GM21526 (cell line): ENCODE measurements around the gene FNIP2.
"Not testable (repeated sequence)": the region's sequence is repeated elsewhere in the genome, so short reads cannot be mapped to it uniquely, and the experiment has no call there.

ENCODE experiments used
- ATAC-seq: cut with Tn5 transposase; IDR thresholded peaks from one replicate; pipeline ENCODE4 v1.9.1; 2021; ENCODE audit warnings: moderate library complexity; ENCODE audit not compliant: unreplicated experiment, low FRiP score

The FNIP2 gene

DNA sequence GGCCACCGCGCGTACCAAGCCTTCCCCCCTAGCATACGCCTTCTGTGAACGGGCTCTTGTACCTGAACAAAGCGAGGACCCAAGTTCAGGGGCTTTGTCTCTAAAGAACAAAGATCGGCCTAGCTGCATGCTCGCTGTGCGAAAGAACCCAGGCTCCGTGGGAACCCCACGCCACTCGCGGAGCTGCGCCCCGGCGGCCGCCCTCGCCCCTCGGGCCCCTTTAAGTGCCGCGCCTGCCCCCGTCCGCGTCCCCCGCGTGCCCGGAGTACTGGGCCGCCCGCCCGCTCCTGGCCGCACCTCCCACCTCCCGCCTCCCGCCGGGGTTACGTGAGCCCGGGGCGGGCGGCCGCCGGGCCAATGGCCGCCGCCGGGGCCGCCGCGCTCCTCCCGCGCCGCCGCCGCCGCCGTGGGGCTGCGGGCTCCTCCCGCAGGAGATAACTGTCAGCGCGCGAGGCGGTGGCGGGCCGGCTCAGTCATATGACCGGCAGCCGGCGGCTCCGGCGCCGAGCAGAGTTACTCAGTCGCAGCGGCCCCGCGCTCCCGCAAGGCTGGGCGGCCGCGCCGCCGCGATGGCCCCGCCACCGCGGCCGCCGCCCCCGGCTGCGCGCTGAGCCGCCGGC, at the start of gene FNIP2:
Gene FNIP2, plus strand, starts transcription at position 472 of the 620 bp plus-strand sequence. CDS start 187 bp downstream, outside the sequence.
- peak; percentile 76 for ATAC-seq

GRCh38 chr4:158721680-158722079, 47.1 kb upstream of the FNIP2 start:
- no peak for ATAC-seq

DNA sequence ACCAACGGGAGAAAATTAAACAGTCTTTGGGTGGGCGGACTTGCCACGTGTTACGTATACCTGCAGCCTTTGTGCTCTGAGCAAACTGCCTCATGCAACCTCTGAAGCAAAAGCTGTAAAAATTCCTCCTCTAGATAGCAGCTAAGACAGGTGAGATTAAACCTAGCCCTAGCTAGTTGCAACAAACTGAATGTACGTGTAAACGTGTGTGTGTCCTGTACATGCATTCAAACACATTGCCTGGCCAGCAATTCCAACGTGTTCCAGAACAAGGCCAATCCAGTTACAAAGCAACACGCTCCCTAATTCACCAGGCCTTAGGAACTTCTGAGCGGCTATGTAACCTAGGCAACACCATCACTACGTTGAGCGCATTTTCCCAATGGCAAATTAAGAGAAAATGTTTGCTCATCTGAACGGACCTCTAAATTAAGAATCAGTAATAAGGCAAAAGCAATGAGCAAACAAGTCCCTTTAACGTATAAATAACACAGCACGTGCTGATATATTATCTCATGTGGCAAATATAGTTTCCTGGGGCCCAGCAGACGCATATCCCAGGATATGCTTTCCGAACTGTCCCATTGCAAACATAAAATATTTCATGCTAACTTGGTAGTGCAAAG, 46.4 kb upstream of the FNIP2 start:
- peak; percentile 28 for ATAC-seq

GRCh38 chr4:158722917-158723793, 45.7 kb upstream of the FNIP2 start, which contains the start of gene PPID:
Gene PPID, minus strand, starts transcription at chr4:158723396. Its CDS starts 108 bp downstream, at chr4:158723288.
- peak; percentile 97 for ATAC-seq

DNA sequence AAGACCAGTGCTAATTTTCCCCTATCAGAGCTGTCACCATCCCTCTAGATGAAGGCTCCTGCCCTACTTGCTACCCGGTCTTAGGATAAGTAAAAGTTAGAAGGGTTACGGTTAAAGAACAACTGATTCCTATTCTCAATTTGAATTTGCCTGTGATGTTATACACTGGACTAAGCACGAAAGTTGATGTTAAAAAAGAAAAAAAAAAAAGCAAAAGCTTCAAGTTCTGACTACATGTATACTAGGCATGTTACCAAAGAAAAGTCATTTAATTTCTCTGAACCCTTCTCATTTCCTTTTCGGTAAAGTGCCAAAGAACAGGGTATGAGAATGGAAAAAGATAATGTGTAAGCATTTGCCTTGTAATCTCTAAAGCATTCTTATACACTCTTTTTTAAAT, 44.2 kb upstream of the FNIP2 start:
- ATAC-seq, result no peak

- ATAC-seq, result no peak
Observed at GRCh38 chr4:158726633-158727032, 42.2 kb upstream of the FNIP2 start.

DNA sequence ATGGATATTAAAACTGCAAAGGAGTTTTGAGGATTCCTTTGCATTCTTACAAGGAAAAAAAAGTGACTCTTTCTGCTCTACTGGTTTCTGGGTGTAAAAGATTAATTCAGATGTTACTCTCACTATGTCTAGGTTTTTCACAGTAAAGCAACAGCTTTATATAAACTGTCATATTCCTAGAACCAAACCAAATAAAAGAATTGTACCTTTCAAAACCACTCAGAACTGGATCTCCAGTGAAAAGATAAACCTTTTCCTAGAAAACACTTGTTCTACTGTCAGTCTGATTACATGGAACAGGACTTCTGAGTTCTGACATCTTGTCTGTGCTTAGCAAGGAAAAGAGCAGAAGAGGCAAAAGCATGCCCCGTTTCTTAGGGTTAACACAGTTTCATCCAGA, 40.6 kb upstream of the FNIP2 start:
- ATAC-seq, result no peak

GRCh38 chr4:158729716-158730559, 38.9 kb upstream of the FNIP2 start:
- no peak for ATAC-seq

- ATAC-seq, result no peak
Observed at GRCh38 chr4:158738866-158739265, 30.0 kb upstream of the FNIP2 start.

DNA sequence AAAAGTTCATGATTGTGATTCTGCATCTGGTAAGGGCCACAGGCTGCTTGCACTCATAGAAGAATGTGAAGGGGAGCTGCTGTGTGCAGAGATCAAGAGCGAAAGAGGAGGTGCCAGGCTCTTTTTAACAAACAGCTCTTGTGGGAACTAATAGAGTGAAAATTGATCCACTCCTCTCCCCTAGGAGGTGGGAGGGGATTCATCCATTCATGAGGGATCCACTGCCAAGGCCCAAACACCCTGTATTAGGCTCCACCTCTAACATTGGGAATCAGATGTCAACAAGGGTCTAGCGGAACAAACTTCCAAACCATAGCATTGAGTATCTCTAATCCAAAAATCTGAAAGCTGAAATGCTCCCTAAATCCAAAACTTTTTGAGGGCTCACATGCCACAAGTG, 29.2 kb upstream of the FNIP2 start:
- ATAC-seq, result no peak

GRCh38 chr4:158741326-158742021, 27.4 kb upstream of the FNIP2 start:
- ATAC-seq, result no peak

DNA sequence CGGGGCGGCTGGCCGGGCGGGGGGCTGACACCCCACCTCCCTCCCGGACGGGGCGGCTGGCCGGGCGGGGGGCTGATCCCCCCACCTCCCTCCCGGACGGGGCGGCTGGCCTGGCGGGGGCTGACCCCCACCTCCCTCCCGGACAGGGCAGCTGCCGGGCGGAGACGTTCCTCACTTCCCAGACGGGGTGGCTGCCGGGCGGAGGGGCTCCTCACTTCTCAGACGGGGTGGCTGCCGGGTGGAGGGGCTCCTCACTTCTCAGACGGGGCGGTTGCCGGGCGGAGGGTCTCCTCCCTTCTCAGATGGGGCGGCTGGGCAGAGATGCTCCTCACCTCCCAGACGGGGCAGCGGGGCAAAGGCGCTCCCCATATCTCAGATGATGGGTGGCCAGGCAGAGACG, 22.3 kb upstream of the FNIP2 start:
- ATAC-seq, result not testable (repeated sequence)

DNA sequence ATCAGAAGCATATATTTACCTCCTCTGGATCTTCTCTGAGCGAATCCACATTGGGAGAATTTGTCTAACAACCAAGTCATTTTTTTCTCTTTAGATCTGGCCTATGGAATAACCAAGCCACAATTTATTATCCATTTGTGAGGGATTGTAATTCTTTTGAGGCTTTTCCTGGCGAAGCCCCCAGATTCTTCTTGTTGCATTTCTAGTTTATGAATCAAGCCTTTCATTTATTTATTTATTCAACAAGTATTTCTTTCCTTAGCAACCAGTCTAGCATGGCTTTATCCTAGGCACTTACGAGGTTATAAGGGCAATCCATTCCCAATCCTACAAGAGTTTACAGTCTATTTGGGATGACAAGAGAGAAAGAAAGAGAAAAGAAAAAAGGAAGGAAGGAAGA, 18.4 kb upstream of the FNIP2 start:
- ATAC-seq, result no peak

- no peak for ATAC-seq
Observed at GRCh38 chr4:158754385-158755180, 14.2 kb upstream of the FNIP2 start.

GRCh38 chr4:158755819-158756218, 13.0 kb upstream of the FNIP2 start:
- not testable (repeated sequence) for ATAC-seq

- ATAC-seq, result no peak
Observed at GRCh38 chr4:158756588-158756987, 12.2 kb upstream of the FNIP2 start.

- ATAC-seq, result no peak
Observed at GRCh38 chr4:158758142-158758541, 10.7 kb upstream of the FNIP2 start.

DNA sequence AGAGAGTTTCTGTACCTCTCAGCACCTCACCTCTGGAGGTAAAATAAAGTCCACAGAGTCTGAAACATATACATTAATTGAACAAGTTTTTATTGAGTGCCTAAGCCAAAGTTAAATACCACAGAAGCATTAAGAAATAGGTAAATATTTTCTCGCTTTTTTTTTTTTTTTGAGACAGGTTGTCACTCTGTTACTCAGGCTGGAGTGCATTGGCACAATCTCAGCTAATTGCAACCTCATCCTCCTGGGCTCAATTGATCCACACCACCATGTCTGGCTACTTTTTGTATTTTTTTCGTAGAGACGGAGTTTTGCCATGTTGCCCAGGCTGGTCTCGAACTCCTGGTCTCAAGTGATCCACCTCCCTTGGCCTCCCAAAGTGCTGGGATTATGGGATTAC, 10.1 kb upstream of the FNIP2 start:
- no peak for ATAC-seq

GRCh38 chr4:158759539-158759938, 9.3 kb upstream of the FNIP2 start:
- not testable (repeated sequence) for ATAC-seq
